Testis (tissue), 2 donors: Measurements from ENCODE around the gene GPR42.

Experiments
- CTCF ChIP-seq, 3 experiments: fragments of 450-650 bp in 2 of 3; fragments of 200-600 bp in 1 of 3; sonication (generic) in 1 of 3; IDR thresholded peaks; one replicate each; pipeline ENCODE4 v1.5.1; 2016 to 2019; ENCODE audit warnings: antibody characterized with exemption in 3 of 3, mild to moderate bottlenecking in 2 of 3, moderate library complexity in 1 of 3
- POLR2A ChIP-seq: fragments of 450-650 bp; IDR thresholded peaks from one replicate; pipeline ENCODE4 v1.6.1; 2017; ENCODE audit warnings: antibody characterized with exemption, mild to moderate bottlenecking, moderate library complexity

- TF ChIP-seq CTCF (IDR thresholded peaks at IDR 0.05) (no peak), POLR2A (no peak)
Observed at GRCh38 chr19:35375505-35376307, 4.8 kb downstream of the GPR42 start.
